DND-41 (cell line): Measurements from ENCODE around the gene CHAD.

Experiments
- ATAC-seq: fragments of 200-7000 bp; cut with Tn5 transposase; 3 replicates; pipeline ENCODE4 v1.9.1; 2021; ENCODE audit warnings: low read depth; ENCODE audit not compliant: insufficient read depth
- DNase-seq: peaks from one replicate; pipeline ENCODE4 v3.0.0-alpha.2; 2020
- H2AFZ ChIP-seq: 2 replicates; pipeline ENCODE4 v1.6.0; 2012; ENCODE audit warnings: low read depth, low read length
- H3K27ac ChIP-seq: 2 replicates; pipeline ENCODE4 v1.5.1; 2012; ENCODE audit warnings: low read length, inconsistent platforms
- H3K27me3 ChIP-seq: fragments of 200-600 bp; sonication (generic); 2 replicates; pipeline ENCODE4 v1.6.0; 2012; ENCODE audit warnings: low read length, mild to moderate bottlenecking, inconsistent platforms; ENCODE audit not compliant: insufficient read depth, poor library complexity
- H3K36me3 ChIP-seq: 2 replicates; pipeline ENCODE4 v1.5.1; 2012; ENCODE audit warnings: low read length, inconsistent platforms; ENCODE audit not compliant: insufficient read depth
- H3K4me1 ChIP-seq: 2 replicates; pipeline ENCODE4 v1.5.1; 2012; ENCODE audit warnings: mild to moderate bottlenecking, low read length; ENCODE audit not compliant: insufficient read depth
- H3K4me2 ChIP-seq: 2 replicates; pipeline ENCODE4 v1.6.0; 2012; ENCODE audit warnings: mild to moderate bottlenecking, moderate library complexity, low read length, inconsistent platforms; ENCODE audit not compliant: insufficient read depth
- H3K4me3 ChIP-seq, 2 experiments: fragments of 200-600 bp in 1 of 2; shearing (Covaris generic) in 1 of 2; 2 replicates each; pipeline ENCODE4 v1.5.1; 2012 to 2016; ENCODE audit warnings: inconsistent platforms in 2 of 2, low read length in 2 of 2, mild to moderate bottlenecking in 2 of 2, low read depth in 1 of 2, moderate library complexity in 1 of 2
- H3K79me2 ChIP-seq: 2 replicates; pipeline ENCODE4 v1.6.0; 2012; ENCODE audit warnings: low read length, inconsistent platforms; ENCODE audit not compliant: insufficient read depth
- H3K9ac ChIP-seq: 2 replicates; pipeline ENCODE4 v1.6.0; 2012; ENCODE audit warnings: low read depth, mild to moderate bottlenecking, inconsistent platforms, low read length, moderate library complexity
- H3K9me3 ChIP-seq: 2 replicates; pipeline ENCODE4 v1.5.1; 2012; ENCODE audit warnings: low read length, moderate library complexity, mild to moderate bottlenecking, inconsistent platforms; ENCODE audit not compliant: insufficient read depth, severe bottlenecking
- H4K20me1 ChIP-seq: 2 replicates; pipeline ENCODE4 v1.6.0; 2012; ENCODE audit warnings: low read length; ENCODE audit not compliant: insufficient read depth
- EZH2 ChIP-seq: IDR thresholded peaks from 3 replicates; pipeline ENCODE4 v1.6.1; 2012; ENCODE audit warnings: borderline replicate concordance, low read depth, mild to moderate bottlenecking, moderate library complexity, low read length, inconsistent platforms; ENCODE audit not compliant: severe bottlenecking
- TF ChIP-seq, protein P1 (sequence below): IDR thresholded peaks from 2 replicates; pipeline ENCODE4 v1.5.1; 2012; ENCODE audit warnings: borderline replicate concordance, low read length, moderate library complexity, mild to moderate bottlenecking; ENCODE audit not compliant: poor library complexity, severe bottlenecking; ENCODE audit errors: extremely low read depth

Gene CHAD

DNA sequence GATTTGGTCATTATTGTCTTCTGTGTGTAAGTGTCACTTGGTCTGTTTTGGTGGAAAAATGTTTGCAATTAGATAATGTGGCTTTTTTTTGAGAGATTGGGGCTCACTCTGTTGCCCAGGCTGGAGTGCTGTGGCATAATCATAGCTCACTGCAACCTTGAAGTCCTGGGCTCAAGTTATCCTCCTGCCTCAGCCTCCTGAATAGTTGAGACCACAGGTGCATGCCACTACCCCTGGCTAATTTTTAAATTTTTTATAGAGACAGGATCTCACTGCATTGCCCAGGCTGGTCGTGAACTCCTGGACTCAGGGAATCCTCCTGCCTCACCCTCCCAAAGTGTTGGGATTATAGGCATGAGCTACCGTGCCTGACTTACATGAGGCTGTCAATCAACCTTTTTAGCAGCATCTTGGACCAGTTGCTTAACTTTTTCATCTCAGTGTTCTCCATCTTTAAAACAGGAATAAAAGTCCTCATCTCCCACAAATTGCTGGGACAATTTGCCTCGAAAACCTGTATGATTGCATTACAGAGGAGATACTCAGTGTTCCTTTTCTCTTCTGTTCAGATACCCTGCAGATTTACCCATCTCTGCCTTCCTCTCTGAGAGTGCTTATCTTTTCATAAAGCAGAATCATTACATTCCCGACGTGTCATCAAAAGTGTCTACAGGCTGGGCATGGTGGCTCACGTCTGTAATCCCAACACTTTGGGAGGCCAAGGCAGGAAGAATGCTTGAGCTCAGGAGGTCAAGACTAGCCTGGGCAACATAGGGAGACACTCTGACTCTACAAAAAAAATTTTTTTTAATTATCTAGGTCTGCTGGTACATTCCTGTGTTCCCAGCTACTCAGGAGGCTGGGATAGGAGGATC lies 23.6 kb downstream of the CHAD start:
- Histone ChIP-seq H3K4me2 (no peak overlapping the region), H3K79me2 (peaks cover 8% of the 10 kb centered on the region; the same call in 1 of the 2 replicates), H3K27ac (no peak overlapping the region), H3K27me3 (no peaks in the 10 kb centered on the region), H3K4me3 (no peak overlapping the region), H3K4me1 (no peaks in the 10 kb centered on the region), H3K9ac (no peak overlapping the region), H3K9me3 (no peaks in the 10 kb centered on the region), H2AFZ (no peak overlapping the region), H4K20me1 (peaks cover 5% of the 10 kb centered on the region; the same call in 1 of the 2 replicates), H3K36me3 (0 out of 2 replicates have a peak, but pooled peaks cover 3% of the 10 kb centered on the region)
- no peak for TF ChIP-seq EZH2
- TF ChIP-seq, protein P1, sequence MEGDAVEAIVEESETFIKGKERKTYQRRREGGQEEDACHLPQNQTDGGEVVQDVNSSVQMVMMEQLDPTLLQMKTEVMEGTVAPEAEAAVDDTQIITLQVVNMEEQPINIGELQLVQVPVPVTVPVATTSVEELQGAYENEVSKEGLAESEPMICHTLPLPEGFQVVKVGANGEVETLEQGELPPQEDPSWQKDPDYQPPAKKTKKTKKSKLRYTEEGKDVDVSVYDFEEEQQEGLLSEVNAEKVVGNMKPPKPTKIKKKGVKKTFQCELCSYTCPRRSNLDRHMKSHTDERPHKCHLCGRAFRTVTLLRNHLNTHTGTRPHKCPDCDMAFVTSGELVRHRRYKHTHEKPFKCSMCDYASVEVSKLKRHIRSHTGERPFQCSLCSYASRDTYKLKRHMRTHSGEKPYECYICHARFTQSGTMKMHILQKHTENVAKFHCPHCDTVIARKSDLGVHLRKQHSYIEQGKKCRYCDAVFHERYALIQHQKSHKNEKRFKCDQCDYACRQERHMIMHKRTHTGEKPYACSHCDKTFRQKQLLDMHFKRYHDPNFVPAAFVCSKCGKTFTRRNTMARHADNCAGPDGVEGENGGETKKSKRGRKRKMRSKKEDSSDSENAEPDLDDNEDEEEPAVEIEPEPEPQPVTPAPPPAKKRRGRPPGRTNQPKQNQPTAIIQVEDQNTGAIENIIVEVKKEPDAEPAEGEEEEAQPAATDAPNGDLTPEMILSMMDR = no peak
- ATAC-seq = no peak
- DNase-seq = no peak

- Histone ChIP-seq H4K20me1 (peaks cover 9% of the 10 kb centered on the region; the same call in 1 of the 2 replicates), H3K79me2 (peaks cover 8% of the 10 kb centered on the region; the same call in 1 of the 2 replicates), H3K27me3 (no peaks in the 10 kb centered on the region), H3K9me3 (no peaks in the 10 kb centered on the region), H3K27ac (no peak overlapping the region), H3K4me1 (no peaks in the 10 kb centered on the region), H3K4me3 (no peak overlapping the region), H3K9ac (no peak overlapping the region), H3K36me3 (0 out of 2 replicates have a peak, but pooled peaks cover 7% of the 10 kb centered on the region), H3K4me2 (no peak overlapping the region), H2AFZ (no peak overlapping the region)
- no peak for TF ChIP-seq EZH2
- TF ChIP-seq, protein P1 = no peak
- no peak for ATAC-seq
- no peak for DNase-seq
These were observed 25.1 kb downstream of the CHAD start for GRCh38 chr17:50443505-50443974.

GRCh38 chr17:50440838-50441829 lies 27.5 kb downstream of the CHAD start:
- H3K4me1 ChIP-seq = no peaks in the 10 kb centered on the region
- DNase-seq = no peak
- no peaks in the 10 kb centered on the region for H3K27me3 ChIP-seq
- peaks cover 10% of the 10 kb centered on the region; the same call in 1 of the 2 replicates for H3K79me2 ChIP-seq
- peaks cover 9% of the 10 kb centered on the region; the same call in 1 of the 2 replicates for H4K20me1 ChIP-seq
- no peak overlapping the region for H3K4me3 ChIP-seq
- H3K9ac ChIP-seq = no peak overlapping the region
- TF ChIP-seq EZH2 = no peak
- TF ChIP-seq, protein P1 = no peak
- no peak for ATAC-seq
- no peak overlapping the region for H3K27ac ChIP-seq
- no peak overlapping the region for H2AFZ ChIP-seq
- H3K4me2 ChIP-seq = no peak overlapping the region
- peaks cover 15% of the 10 kb centered on the region; the same call in 1 of the 2 replicates for H3K36me3 ChIP-seq
- H3K9me3 ChIP-seq = no peaks in the 10 kb centered on the region
